ENCODE results near the gene EDN2.

The EDN2 gene

DNA sequence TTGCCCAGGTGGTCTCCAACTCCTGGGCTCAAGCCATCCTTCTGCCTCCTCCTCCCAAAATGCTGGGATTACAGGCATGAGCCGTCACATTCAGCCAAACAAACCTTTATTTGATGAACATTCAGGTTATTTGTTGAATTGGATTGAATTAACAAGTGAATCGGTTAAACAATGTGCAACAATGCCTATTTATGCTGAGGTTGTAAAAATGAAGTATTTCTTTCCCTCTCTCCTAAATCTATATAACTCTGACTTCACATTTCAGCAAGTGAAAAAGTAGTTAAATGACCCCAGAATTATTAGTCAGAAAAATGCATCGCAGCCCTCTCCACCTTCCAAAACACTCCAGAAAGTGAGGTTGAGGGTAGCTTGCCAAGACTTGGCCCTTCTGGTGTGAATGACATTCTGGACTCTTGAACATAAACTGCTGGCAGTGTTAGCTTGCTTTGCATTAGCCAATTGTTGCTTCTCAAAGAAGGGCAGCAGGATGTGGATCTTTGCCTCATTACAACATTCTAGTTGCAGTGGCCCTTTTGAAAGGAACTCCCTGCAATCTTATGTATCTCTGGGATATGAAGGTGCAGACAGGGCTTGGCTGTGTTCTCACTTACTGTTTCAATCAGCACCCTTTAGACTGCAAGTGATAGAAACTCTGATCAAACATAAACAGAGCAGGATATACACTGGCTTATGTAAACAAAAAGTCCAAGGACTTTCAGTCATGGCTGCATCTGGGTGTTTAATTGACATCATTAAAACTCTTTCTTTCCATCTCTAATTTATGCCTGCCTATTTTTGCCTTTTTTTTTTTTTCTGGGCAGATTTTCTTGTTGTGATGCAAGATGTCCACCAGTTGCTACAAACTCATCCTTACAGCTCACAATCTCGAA is 22.4 kb downstream of the EDN2 start:
- no peak for DNase-seq

DNA sequence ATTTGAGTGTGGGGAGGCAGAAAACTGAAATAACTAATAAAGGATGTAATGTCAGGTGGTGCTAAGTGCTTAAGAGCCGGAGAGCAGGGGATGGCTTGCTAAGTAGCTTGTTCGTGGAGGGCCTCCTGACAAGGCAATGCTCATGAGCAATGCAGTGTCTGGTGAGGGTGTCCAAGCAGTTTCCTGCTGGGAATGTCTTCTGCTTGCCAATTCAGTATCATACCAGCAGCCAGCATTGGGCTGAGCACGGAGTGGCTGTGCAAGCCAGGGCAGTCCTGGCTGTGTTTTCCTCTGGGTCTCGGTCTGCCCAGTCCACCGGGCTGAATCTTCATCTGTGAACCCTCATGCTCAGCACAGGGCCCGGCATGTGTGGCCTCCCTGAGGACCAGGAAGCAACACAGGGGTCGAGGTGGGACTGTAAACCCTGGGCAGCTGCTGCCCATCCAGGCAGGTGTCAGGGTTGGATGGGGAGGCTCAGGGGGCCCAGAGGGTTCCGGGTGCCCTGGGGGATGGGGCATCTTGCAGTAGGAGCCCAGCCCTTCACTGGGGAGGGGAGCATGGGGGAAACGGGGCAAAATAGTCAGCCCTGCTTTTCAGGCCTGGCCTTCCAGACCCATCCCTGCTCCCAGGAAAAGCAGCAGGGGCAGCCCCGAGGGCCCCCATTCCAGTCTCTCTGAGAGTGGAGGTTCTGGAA is 27.5 kb downstream of the EDN2 start:
- no peak for DNase-seq

DNA sequence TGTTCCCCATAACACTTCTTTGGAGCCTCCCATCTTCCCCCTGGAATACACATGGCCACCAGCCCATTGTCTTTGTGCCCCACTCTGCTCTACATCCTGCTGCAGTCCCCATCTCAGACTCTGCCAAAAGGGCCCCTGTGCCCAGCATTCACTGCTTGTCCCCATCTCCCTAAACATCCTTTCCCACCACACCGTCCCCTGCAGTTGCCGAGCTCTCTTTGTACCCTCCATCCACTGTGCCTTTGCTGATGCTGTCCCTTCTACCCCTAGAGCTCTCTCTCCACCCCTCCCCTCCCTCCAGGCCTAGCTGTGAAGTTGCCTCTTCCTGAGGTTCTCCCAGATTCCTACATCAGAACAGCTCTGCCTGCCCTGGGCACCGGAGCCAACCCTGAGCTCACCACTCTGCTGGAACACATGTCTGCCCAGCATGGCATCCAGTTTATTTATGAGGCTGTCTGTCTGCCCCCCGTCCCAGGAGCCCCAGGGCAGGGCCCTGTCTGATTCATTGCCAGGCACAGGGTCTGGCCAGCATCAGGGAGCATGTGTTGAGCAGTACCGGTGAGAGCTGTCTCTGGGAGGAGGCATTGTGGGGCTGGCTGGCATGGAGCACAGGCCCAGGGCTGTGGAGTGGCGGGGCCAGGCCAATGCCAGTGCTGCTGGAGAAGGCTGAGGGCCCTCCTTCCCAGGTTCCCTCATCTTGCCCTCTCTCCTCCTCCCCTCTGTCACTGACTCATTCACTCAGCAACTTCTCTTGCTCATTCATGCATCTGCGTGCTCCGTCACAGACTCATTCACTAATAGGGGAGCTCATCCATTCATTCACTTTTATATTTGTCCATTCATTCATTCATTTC is 28.8 kb downstream of the EDN2 start:
- DNase-seq = peak; percentile 48

DNA sequence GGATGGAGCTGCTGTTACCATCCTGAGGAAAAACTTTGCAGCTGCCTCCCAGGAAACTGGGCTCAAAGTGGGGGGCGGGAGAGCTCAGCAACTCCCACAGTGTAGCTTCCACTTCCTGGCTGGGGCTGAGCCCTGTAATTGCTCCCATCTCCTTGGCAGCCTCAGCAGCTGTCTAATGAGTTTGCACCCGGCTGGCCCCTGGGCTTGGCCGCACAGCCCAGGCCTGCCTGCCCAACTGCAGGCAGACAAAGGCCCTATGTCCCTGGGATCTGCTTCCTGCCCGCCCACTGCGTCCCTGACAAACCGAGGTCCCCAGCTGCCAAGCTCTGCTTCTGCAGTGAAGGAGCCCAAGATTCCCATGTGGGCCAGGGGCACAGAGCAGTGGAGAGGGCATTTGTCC is 30.1 kb downstream of the EDN2 start:
- DNase-seq = no peak

DNA sequence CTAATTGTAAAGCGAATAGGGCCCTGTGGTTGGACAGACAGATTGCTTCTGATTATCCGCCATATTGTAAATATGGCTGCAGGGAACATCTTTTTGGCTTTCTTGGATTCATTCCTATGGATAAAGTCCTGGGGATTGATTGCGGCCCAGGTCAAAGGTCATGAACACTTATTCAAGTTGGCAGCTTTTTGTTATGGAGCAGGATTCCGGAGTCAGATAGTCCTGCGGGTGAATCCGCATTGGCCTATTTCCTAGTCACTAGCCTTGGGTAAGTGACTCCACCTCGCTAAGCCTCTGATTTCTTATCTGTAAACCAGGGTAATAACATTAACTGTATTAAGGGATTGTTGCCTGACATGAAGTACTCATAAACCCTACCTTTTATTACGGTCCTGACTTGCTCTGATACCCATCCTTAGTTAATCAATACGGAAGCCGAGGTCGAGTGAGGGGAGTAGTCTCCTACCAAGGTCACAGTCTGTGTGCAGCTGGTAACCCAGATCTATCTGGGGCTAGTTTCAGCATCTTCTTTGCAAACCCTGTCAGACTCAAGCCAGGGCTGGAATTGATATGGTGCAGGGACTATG is 31.7 kb downstream of the EDN2 start:
- DNase-seq = no peak

DNA sequence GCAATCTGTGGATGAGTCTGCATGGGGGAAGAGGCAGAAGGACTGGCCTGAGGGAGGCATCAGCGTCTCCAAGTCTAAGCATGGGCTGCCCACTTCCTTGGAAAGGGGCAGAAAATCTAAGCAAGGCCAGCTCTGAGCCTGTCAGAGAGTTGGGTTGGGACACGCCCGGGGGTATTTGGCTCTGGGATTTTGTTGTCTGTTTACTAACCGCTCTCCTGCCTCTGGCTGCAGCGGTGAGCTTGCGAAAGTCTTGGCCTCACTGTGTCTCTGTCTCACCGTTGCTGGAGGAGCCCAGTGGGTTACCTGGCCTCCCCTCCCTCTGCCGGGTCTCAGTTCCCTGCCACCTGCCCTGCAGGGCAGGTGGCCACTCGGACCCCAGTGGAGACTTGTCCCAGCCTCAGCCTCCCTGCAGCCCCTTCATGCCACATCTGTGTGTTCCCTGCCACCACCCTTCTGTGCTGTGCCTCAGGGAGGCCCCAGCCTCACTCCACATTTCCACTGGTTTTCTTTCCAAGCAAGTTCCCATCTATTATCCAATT is 33.7 kb downstream of the EDN2 start:
- no peak for DNase-seq

DNA sequence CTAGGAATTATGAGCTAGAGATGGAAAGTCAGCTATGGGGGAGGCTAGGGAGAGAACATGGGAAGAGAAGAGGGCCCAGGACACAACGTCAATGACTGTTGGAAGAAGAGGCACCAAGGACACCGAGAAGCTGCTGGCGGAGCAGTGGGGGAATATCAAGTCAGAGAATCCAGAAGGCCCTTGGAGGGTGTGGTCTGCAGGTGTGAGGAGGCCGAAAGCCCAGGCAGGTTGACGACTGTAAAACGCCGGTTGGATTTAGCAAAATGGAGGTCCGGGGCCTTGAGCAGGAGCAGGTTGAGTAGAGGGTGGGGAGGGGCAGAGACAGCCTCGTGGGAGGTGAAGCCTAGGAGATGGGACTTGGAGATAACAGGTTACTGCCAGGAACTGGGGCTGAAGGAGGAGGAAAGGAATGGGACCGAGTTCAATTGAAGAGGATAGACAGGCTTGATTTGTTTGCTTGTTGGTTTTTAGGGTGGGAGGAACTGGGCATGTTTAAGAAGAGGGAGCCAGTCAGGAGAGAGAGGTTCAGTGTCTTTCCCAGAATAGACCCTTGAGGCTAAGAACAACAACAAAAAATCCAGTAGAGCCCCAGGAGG is 35.1 kb downstream of the EDN2 start:
- DNase-seq = no peak

DNA sequence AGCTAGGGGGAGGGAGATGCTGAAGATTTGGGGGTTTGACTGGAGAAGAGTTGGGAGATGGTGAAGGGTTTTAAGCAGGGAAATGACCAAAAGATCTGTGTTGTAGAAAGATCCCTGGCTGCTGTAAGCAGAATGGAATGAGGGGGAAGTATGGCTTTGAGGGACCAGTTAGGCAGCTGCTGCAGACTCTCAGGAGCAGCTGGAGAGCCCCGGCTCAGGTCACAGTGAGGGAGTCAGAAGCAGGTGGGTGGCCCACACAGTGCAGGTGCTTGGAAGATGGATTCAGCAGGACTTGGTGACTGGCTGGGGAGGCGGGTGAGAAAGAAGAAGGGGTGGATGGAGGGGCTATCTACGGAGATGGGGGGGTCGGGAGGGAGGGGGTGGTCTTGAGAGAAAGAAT is 35.7 kb downstream of the EDN2 start:
- DNase-seq = no peak

DNA sequence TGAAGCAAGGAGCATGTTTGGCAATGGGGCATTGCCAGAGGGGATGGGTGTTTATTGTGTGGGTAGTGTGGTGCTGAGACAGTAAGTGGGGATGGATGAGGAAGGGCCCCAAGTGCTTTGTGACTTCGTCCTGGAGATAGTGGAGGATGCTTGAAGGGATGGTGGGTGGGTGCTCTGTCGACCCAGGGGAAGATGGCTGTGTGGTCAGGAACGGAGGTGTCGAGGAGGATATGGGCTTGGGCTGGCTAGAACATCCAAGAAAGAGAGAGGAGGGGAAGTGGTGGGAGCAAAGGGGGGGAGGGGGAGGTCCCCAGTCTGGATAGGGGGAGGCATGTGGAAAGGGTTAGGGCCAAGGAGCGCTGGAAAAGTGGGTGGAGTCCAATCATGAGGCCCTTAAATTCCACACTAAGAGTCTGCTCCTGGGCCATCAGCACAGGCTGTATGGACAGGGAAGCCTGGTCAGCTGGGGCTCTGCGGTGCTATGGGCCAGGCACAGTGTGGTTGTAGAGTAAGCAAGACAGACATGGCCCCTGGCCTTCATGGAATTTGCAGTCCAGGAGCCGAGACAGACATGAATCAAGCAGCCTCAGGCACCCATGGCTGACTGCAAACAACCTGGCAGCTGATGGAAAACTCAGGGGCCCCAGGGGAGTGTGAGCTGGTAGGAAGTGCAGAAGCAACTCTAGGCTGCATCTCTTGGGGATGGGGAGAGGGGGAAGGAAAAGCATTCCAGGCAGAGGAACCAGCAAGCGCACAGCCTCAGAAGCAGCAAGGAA is 36.3 kb downstream of the EDN2 start:
- DNase-seq = no peak

DNA sequence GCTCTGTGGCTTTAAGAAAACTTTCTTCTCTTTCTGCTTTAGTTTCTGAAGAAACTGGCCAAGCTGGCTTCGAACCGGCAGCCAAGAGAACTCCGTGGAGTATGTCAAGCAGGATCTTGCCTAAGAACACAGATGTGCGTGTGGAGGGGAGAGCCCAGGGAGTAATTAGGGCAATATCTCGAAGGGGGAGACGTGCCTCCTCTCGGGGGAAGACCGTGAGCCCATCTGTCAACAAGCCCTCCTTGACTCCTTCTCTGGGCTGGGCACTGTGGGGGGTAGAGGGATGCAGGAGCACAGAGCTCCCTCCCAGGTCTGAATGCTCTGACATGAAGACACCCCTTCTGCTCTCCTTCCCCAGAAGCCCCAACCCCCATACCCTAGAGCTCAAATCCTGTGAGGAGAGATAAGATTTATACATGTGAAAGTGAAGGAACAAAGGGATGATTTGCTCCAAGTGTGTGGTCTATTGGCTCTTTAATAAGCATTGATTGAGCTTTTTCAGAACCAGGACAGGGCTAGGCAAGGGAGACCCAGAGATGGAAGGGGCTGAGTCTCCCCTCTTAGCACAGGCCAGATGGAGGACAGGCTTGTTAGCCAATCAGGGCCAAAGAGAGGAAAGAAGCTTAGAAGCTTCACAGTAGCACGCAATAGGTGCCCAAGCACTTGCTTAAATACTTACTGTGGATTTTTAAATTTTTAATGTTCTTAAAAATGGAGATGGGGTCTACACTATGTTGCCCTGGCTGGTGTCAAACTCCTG is 37.5 kb downstream of the EDN2 start:
- no peak for DNase-seq

DNA sequence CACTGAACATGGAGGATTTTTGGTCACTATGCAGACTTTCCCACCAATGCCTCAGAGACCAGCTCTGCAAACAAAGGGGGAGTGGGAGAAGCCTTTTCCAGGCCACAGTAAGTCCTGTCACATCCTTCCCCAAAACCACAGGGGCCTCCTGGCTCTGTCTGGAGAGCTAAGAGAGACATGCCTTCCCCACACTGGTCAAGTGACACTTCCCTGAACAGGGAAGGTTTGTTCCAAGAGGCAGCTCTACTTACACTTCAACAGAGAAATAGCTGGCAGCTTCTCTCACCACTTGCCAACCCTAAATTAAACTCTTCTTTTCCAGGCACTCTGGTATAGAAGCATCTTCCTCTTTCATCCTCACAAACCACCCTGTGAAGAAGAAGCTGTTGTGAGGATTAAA is 39.7 kb downstream of the EDN2 start:
- no peak for DNase-seq

DNA sequence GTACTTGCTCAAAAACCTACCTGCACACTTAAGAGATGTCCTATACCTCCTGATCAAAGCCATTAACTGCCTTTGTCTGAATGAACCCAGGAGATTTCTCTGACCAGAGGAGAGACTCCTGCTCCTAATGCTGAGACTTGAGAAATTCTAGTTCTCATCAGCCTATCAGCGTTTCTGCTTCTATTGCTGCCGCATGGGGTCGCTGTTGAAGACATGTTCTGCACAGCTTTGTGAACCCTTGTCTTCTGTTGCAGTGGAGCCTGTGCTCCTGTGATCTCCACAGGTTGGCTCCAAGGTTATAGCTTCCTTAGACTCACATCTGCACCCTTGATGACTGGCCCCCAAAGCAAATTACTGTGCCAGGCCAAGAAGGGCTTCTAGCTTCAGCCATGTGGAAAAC is 40.2 kb downstream of the EDN2 start:
- no peak for DNase-seq

DNA sequence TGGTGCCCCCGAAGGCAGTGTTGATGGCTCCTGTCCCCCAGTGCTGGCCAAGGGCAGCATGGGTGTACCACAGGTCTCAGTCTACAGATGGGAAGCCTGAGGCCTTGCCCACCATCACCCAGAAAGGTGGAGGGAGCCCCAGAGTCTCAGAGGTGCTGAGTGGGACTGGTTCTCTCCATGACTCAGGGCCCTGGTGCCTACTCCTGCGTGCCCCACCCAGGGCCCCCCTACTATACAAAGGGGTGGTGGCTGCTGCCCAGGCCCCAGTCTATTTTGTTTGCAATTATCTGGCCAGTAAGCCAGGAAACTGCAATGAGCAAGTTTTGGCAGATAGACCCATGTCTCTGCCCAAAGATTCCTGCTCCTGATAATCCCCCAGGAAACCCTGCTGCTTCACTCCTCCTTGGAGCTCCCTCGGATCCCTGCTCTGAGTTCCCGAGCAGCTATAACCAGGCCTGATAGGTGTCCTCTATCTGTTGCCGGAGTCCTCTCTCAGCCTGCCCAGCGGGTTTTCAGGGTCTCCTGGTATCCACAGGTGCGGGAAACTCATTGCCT is 41.7 kb downstream of the EDN2 start:
- no peak for DNase-seq

DNA sequence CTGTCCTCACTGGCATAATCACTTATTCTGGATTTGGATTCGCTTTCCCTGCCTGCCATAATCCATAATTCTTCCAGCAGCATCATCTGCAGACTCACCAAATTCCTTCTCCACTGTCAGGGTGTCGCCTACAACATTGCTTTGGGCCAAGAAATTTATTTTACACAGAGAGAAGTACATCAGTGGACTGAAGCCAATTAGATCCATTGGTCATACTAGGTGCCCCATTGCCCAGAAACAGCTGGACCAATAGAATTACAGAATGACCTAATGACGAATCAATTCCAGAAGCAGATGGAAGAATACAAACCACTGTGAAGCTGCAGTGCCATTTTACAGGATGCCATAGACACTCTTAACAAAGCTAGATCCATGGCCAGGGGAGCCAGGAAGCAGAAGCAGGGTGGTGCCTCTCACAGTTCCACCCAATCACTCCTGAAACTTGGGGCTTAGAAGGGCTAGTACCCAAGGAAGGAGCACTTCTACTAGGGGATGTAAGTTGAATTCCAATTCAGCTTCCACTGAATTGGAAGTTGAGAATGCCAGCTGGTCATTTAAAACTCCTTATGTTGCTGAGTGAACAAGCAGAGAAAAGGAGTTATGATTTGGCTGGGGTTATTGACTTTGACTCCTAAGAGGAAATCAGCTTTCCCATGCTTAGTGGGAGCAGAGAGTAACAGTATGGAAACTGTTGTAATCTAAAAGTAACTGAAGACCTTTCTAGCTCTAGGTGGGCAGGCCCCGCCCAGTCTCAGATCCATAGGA is 44.0 kb downstream of the EDN2 start:
- no peak for DNase-seq

DNA sequence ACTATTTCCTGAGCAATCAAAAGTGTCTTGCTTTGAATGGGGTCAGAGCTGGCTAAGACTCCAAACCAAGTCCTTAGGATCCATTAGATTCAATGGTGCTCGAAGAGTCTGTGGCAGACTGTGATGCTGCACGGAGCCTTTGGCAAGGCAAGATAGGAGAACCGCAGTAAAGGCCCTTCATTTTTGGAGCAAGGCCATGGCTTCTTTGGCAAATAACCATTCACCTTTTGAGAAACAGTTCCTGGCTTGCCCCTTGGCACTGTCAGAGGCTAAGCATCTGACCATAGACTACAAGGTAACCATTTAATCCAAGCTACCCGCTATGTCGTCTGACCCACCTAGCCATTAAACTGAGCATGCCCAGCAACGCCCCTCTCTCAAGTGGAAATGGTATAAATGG is 45.2 kb downstream of the EDN2 start:
- DNase-seq = no peak

DNA sequence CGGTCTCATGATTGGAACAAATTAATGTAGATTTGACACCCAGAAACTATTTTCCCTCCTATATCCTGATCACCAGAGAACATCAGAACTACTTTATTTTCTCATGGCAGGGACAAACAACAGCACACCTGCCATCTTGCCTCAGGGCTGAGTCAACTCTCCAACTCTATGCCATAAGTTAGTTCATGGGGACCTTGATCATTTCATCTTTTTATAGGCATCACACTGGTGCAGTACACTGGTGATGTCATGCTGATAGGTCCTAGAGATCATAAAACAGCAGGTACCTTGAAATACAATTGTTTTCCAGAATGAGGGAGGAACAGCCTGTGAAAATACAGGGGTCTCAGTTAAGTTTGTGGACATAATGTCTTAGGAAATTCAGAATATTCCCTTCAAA is 45.8 kb downstream of the EDN2 start:
- no peak for DNase-seq

DNA sequence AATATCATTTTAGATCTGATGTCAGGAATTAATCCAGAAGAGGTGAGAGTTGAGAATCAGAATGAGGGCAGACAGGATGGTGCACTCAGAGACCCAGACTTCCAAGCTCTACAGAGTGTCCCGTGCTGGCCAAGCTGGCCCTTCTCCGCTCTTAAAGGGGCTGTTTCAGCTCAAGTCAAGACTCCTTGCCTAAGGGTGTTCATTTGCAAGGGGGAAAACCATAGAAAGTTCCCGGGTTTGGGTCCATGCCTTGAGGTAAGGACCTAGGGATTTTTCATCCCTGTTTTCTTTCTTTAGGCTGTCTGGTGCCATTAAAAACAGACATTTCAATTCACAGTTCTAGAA is 47.5 kb downstream of the EDN2 start:
- DNase-seq = no peak

DNA sequence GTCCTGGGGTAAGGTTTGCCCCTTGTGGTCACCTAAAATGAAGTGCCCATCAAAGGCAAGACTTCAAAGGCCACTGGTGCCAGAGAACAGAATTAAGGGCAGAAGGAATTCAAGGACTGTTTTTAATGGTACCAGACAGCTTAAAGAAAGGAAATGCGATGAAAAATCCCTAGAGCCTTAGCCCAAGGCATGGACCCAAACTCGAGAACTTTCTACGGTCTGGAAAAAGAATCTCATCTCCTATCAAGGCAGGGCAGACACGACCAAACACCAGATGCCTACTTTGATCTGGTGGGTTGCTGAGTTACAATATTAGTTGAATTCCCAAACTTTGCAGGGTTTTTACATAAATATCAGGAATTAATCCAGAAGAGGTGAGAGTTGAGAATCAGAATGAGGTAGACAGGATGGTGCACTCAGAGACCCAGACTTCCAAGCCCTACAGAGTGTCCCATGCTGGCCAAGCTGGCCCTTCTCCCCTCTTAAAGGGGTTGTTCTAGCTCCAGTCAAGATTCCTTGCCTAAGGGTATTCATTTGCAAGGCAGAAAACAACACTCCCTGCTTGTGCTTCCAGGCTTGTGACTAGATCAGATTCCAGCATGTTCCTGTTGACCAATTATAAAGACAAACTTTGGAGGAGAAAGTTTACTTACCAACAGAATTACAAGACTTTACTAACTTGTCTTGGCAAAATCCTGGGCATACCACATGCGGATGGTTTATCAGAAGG is 48.0 kb downstream of the EDN2 start:
- no peak for DNase-seq

DNA sequence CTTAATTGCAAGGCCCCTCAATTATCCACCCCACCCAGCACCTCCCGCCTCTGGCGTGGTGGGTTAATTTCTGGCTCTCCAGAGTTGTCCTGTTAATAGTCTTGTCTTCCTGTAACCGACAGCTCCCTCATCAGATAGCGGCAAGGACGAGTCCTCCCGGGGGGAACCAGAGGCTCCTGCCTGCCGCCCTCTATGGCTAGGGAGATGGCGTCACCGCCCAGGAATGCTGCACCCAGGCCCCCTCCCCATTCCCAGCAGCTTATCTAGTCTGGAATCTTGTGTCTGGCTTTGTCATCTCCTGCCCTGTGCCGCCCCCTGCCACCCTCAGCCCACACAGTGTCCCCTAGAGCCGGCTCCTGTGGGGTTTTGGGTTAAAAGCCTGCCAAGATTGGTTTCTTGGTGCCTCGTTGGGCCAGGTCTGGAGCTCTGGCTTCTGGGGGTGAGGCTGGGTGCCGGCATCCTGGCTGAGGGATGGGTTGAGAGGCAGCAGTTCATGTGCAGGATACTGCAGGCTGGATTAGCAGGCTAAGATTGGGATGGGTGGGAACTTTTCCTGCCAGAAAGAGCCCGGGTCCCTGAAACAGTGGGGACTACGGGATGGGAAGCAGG is 48.8 kb downstream of the EDN2 start:
- DNase-seq = no peak
